SK-N-SH treated with all-trans-retinoic acid at 6 μM for 48 hours (cell line): ENCODE measurements around the gene TCF7.

ENCODE experiments used
- ATAC-seq: fragments of 200-7000 bp; cut with Tn5 transposase; 3 replicates; pipeline ENCODE4 v1.9.1; 2020; ENCODE audit warnings: mild to moderate bottlenecking, moderate library complexity
- ARNTL ChIP-seq: fragments of 450-650 bp; formaldehyde crosslinking; IDR thresholded peaks from 2 replicates; pipeline ENCODE4 v1.5.0; 2020; ENCODE audit warnings: low read depth, mild to moderate bottlenecking, moderate library complexity, borderline replicate concordance
- BACH2 ChIP-seq: fragments of 250-450 bp; sonication (Bioruptor Pico); IDR thresholded peaks from 2 replicates; pipeline ENCODE4 v1.9.0; 2021; ENCODE audit warnings: mild to moderate bottlenecking, borderline replicate concordance
- CSDC2 ChIP-seq: fragments of 250-450 bp; sonication (Bioruptor Pico); IDR thresholded peaks from 2 replicates; pipeline ENCODE4 v1.5.0; 2020; ENCODE audit warnings: mild to moderate bottlenecking, moderate library complexity
- ESRRG ChIP-seq: fragments of 250-450 bp; sonication (Bioruptor Pico); IDR thresholded peaks from 2 replicates; pipeline ENCODE4 v1.6.1; 2021; ENCODE audit warnings: mild to moderate bottlenecking
- GLIS3 ChIP-seq: fragments of 250-450 bp; sonication (Bioruptor Pico); IDR thresholded peaks from 2 replicates; pipeline ENCODE4 v1.5.0; 2020; ENCODE audit warnings: mild to moderate bottlenecking, moderate library complexity
- ISL1 ChIP-seq: fragments of 250-450 bp; sonication (Bioruptor Pico); IDR thresholded peaks from 2 replicates; pipeline ENCODE4 v2.1.2; 2022; ENCODE audit warnings: mild to moderate bottlenecking, moderate library complexity
- OSR1 ChIP-seq: fragments of 250-450 bp; sonication (Bioruptor Pico); IDR thresholded peaks from 2 replicates; pipeline ENCODE4 v1.8.0; 2022; ENCODE audit warnings: moderate library complexity, mild to moderate bottlenecking, inconsistent platforms
- PATZ1 ChIP-seq: fragments of 250-450 bp; sonication (Bioruptor Pico); IDR thresholded peaks from 2 replicates; pipeline ENCODE4 v1.8.0; 2020; ENCODE audit warnings: mild to moderate bottlenecking, moderate library complexity, borderline replicate concordance
- PPARA ChIP-seq: fragments of 250-450 bp; sonication (Bioruptor Pico); IDR thresholded peaks from 2 replicates; pipeline ENCODE4 v1.5.0; 2020; ENCODE audit warnings: mild to moderate bottlenecking, borderline replicate concordance
- RARB ChIP-seq: fragments of 250-450 bp; sonication (Bioruptor Pico); IDR thresholded peaks from 2 replicates; pipeline ENCODE4 v1.8.0; 2021; ENCODE audit warnings: mild to moderate bottlenecking, moderate library complexity
- SNAI2 ChIP-seq: fragments of 250-450 bp; sonication (Bioruptor Pico); IDR thresholded peaks from 2 replicates; pipeline ENCODE4 v1.5.0; 2020; ENCODE audit warnings: mild to moderate bottlenecking, moderate library complexity
- TCF4 ChIP-seq: fragments of 250-450 bp; sonication (Bioruptor Pico); IDR thresholded peaks from 2 replicates; pipeline ENCODE4 v1.8.0; 2021; ENCODE audit warnings: mild to moderate bottlenecking, moderate library complexity, borderline replicate concordance
- ZFP3 ChIP-seq: fragments of 250-450 bp; sonication (Bioruptor Pico); IDR thresholded peaks from 2 replicates; pipeline ENCODE4 v1.5.0; 2020; ENCODE audit warnings: mild to moderate bottlenecking, moderate library complexity
- ZFP30 ChIP-seq: fragments of 450-650 bp; formaldehyde crosslinking; IDR thresholded peaks from 2 replicates; pipeline ENCODE4 v1.5.0; 2022; ENCODE audit warnings: mild to moderate bottlenecking, moderate library complexity
- ZNF565 ChIP-seq: fragments of 450-650 bp; formaldehyde crosslinking; conservative IDR thresholded peaks from 2 replicates; pipeline ENCODE4 v1.5.0; 2020; ENCODE audit warnings: low read depth, mild to moderate bottlenecking, moderate library complexity
- ZNF70 ChIP-seq: fragments of 450-650 bp; formaldehyde crosslinking; IDR thresholded peaks from 2 replicates; pipeline ENCODE4 v1.5.0; 2020; ENCODE audit warnings: mild to moderate bottlenecking, moderate library complexity
- ZNF8 ChIP-seq: fragments of 450-650 bp; formaldehyde crosslinking; IDR thresholded peaks from 2 replicates; pipeline ENCODE4 v1.5.0; 2020; ENCODE audit warnings: mild to moderate bottlenecking, moderate library complexity
- TF ChIP-seq, protein P1 (sequence below): fragments of 250-450 bp; sonication (Bioruptor Pico); IDR thresholded peaks from 2 replicates; pipeline ENCODE4 v1.5.0; 2020; ENCODE audit warnings: mild to moderate bottlenecking, moderate library complexity
- TF ChIP-seq, protein P2 (sequence below): fragments of 250-450 bp; sonication (Bioruptor Pico); IDR thresholded peaks from 2 replicates; pipeline ENCODE4 v1.8.0; 2021; ENCODE audit warnings: low read depth, mild to moderate bottlenecking, moderate library complexity, borderline replicate concordance
- TF ChIP-seq, protein P3 (sequence below): fragments of 250-450 bp; sonication (Bioruptor Pico); IDR thresholded peaks from 2 replicates; pipeline ENCODE4 v1.5.1; 2021; ENCODE audit warnings: mild to moderate bottlenecking, moderate library complexity
- TF ChIP-seq, protein P4 (sequence below): fragments of 250-450 bp; sonication (Bioruptor Pico); IDR thresholded peaks from 2 replicates; pipeline ENCODE4 v1.5.1; 2020; ENCODE audit warnings: low read depth, mild to moderate bottlenecking, moderate library complexity

TCF7 gene

GRCh38 chr5:134145779-134146581 is 31.5 kb downstream of the TCF7 start:
- ATAC-seq, result peak; percentile 89

DNA sequence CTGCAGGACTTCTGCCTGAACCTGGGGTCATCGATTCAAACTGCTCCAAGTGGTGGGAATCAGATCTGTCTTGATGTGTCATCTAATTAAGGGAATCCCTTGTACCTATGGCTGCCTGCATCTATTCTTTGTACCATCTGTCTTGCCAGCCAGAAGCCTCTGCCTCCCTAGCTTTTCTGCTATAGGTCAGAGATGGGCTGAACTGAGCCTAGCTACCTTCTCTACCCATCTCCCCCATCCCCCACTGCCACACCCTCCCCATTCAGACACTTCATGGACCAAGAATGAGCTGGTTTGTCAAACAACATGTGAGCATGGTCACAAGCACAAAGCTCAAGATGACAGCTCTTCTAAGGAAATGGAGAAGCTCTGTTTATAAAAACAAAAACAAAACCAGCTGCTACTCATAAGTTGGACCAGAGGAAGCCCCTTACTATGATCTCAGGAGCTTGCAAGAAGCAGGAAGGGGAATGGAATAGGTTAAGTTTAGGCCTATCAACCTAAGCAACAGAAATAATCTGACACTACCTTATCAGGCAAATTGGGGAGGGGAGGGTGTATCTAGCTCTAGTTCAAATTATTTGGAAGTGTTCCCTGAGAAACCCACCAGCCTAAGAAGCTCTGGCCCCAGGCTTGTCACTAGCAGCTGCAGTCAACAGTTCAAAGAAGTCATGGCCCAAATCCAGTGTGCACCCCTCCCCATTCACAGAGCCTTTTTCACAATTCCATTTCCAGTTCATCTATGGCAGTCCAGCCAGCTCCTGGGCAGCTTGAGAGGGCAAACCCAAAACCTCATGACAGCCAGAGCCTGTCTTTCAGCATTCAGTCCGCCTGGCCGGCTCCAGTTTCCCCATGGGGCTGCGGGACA is 32.4 kb downstream of the TCF7 start:
- no peak for ATAC-seq

More at GRCh38 chr5:134145779-134146581, 31.5 kb downstream of the TCF7 start:
- TF ChIP-seq RARB (no peak), ZFP3 (CRISPR knock-in tag) (no peak), ZNF8 (no peak), ZFP30 (no peak), ISL1 (CRISPR knock-in tag) (no peak), BACH2 (no peak), SNAI2 (CRISPR knock-in tag) (no peak), PPARA (CRISPR knock-in tag) (no peak), OSR1 (CRISPR knock-in tag) (no peak), CSDC2 (CRISPR knock-in tag) (no peak), TCF4 (CRISPR knock-in tag) (no peak), PATZ1 (no peak)
- TF ChIP-seq, protein P1, sequence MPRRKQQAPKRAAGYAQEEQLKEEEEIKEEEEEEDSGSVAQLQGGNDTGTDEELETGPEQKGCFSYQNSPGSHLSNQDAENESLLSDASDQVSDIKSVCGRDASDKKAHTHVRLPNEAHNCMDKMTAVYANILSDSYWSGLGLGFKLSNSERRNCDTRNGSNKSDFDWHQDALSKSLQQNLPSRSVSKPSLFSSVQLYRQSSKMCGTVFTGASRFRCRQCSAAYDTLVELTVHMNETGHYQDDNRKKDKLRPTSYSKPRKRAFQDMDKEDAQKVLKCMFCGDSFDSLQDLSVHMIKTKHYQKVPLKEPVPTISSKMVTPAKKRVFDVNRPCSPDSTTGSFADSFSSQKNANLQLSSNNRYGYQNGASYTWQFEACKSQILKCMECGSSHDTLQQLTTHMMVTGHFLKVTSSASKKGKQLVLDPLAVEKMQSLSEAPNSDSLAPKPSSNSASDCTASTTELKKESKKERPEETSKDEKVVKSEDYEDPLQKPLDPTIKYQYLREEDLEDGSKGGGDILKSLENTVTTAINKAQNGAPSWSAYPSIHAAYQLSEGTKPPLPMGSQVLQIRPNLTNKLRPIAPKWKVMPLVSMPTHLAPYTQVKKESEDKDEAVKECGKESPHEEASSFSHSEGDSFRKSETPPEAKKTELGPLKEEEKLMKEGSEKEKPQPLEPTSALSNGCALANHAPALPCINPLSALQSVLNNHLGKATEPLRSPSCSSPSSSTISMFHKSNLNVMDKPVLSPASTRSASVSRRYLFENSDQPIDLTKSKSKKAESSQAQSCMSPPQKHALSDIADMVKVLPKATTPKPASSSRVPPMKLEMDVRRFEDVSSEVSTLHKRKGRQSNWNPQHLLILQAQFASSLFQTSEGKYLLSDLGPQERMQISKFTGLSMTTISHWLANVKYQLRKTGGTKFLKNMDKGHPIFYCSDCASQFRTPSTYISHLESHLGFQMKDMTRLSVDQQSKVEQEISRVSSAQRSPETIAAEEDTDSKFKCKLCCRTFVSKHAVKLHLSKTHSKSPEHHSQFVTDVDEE, result no peak
- TF ChIP-seq, protein P2, sequence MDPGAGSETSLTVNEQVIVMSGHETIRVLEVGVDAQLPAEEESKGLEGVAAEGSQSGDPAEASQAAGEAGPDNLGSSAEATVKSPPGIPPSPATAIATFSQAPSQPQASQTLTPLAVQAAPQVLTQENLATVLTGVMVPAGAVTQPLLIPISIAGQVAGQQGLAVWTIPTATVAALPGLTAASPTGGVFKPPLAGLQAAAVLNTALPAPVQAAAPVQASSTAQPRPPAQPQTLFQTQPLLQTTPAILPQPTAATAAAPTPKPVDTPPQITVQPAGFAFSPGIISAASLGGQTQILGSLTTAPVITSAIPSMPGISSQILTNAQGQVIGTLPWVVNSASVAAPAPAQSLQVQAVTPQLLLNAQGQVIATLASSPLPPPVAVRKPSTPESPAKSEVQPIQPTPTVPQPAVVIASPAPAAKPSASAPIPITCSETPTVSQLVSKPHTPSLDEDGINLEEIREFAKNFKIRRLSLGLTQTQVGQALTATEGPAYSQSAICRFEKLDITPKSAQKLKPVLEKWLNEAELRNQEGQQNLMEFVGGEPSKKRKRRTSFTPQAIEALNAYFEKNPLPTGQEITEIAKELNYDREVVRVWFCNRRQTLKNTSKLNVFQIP (CRISPR knock-in tag), result no peak

More for the DNA sequence above, 32.4 kb downstream of the TCF7 start:
- TF ChIP-seq CSDC2 (CRISPR knock-in tag) (no peak), SNAI2 (CRISPR knock-in tag) (no peak), PPARA (CRISPR knock-in tag) (no peak), ZNF70 (CRISPR knock-in tag) (no peak), GLIS3 (no peak), RARB (no peak), ARNTL (CRISPR knock-in tag) (no peak), ZNF565 (CRISPR knock-in tag) (no peak), ESRRG (CRISPR knock-in tag) (no peak), TCF4 (CRISPR knock-in tag) (no peak), ZFP3 (CRISPR knock-in tag) (no peak), ZFP30 (no peak)
- TF ChIP-seq, protein P3, sequence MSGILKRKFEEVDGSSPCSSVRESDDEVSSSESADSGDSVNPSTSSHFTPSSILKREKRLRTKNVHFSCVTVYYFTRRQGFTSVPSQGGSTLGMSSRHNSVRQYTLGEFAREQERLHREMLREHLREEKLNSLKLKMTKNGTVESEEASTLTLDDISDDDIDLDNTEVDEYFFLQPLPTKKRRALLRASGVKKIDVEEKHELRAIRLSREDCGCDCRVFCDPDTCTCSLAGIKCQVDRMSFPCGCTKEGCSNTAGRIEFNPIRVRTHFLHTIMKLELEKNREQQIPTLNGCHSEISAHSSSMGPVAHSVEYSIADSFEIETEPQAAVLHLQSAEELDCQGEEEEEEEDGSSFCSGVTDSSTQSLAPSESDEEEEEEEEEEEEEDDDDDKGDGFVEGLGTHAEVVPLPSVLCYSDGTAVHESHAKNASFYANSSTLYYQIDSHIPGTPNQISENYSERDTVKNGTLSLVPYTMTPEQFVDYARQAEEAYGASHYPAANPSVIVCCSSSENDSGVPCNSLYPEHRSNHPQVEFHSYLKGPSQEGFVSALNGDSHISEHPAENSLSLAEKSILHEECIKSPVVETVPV (CRISPR knock-in tag), result no peak
- TF ChIP-seq, protein P4, sequence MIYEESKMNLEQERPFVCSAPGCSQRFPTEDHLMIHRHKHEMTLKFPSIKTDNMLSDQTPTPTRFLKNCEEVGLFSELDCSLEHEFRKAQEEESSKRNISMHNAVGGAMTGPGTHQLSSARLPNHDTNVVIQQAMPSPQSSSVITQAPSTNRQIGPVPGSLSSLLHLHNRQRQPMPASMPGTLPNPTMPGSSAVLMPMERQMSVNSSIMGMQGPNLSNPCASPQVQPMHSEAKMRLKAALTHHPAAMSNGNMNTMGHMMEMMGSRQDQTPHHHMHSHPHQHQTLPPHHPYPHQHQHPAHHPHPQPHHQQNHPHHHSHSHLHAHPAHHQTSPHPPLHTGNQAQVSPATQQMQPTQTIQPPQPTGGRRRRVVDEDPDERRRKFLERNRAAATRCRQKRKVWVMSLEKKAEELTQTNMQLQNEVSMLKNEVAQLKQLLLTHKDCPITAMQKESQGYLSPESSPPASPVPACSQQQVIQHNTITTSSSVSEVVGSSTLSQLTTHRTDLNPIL, result no peak
